ES-I3 (cell line): ENCODE results near the gene MARCHF9.

ENCODE experiments used
- H3K36me3 ChIP-seq: 2 replicates; pipeline ENCODE4 v1.6.1; 2013; ENCODE audit warnings: mild to moderate bottlenecking, low read length, control low read depth, moderate library complexity; ENCODE audit not compliant: insufficient read depth
- H3K4me1 ChIP-seq: 2 replicates; pipeline ENCODE4 v1.6.1; 2013; ENCODE audit warnings: mild to moderate bottlenecking, control low read depth, low read length; ENCODE audit not compliant: insufficient read depth
- H3K9ac ChIP-seq: 2 replicates; pipeline ENCODE4 v1.6.1; 2013; ENCODE audit warnings: low read depth, mild to moderate bottlenecking, low read length, moderate library complexity
- H3K9me3 ChIP-seq: 2 replicates; pipeline ENCODE4 v1.6.1; 2013; ENCODE audit warnings: mild to moderate bottlenecking, low read length, moderate library complexity; ENCODE audit not compliant: control insufficient read depth, insufficient read depth

Gene MARCHF9

GRCh38 chr12:57751788-57752667 is 2.9 kb upstream of the MARCHF9 start, which contains the start of gene CDK4:
Gene CDK4 (minus strand): TSS chr12:57752310. CDS start chr12:57751717, 593 bp downstream.
- Histone ChIP-seq H3K9ac (peak within 1 kb of the TSS; percentile 80), H3K4me1 (peaks cover 7% of the 10 kb centered on the region; the same call in 1 of the 2 replicates), H3K9me3 (no peaks in the 10 kb centered on the region; the same call in 1 of the 2 replicates), H3K36me3 (peaks cover 14% of the 10 kb centered on the region; the same call in 1 of the 2 replicates)

GRCh38 chr12:57752668-57753000 is 2.3 kb upstream of the MARCHF9 start:
- Histone ChIP-seq H3K4me1 (peaks cover 7% of the 10 kb centered on the region; the same call in 1 of the 2 replicates), H3K9me3 (no peaks in the 10 kb centered on the region; the same call in 1 of the 2 replicates), H3K9ac (peak overlapping the region; percentile 16; the same call in 1 of the 2 replicates), H3K36me3 (peaks cover 13% of the 10 kb centered on the region; the same call in 1 of the 2 replicates)

- Histone ChIP-seq H3K9ac (peak overlapping the region; percentile 47; the same call in 1 of the 2 replicates), H3K4me1 (peaks cover 7% of the 10 kb centered on the region; the same call in 1 of the 2 replicates), H3K36me3 (peaks cover 6% of the 10 kb centered on the region; the same call in 1 of the 2 replicates), H3K9me3 (no peaks in the 10 kb centered on the region; the same call in 1 of the 2 replicates)
Measured at GRCh38 chr12:57753756-57754337, 1.1 kb upstream of the MARCHF9 start.

GRCh38 chr12:57755194-57755453 is 221 bp downstream of the MARCHF9 start:
- Histone ChIP-seq H3K4me1 (peaks cover 7% of the 10 kb centered on the region; the same call in 1 of the 2 replicates), H3K9me3 (no peaks in the 10 kb centered on the region; the same call in 1 of the 2 replicates), H3K36me3 (no peaks in the 10 kb centered on the region; the same call in 1 of the 2 replicates), H3K9ac (peak overlapping the region; percentile 39; the same call in 1 of the 2 replicates)

- no peaks in the 10 kb centered on the region; the same call in 1 of the 2 replicates for H3K9me3 ChIP-seq
- H3K4me1 ChIP-seq = peaks cover 7% of the 10 kb centered on the region; the same call in 1 of the 2 replicates
- no peaks in the 10 kb centered on the region for H3K36me3 ChIP-seq
- peak overlapping the region; percentile 55; the same call in 1 of the 2 replicates for H3K9ac ChIP-seq
Measured at GRCh38 chr12:57755454-57756372, 810 bp downstream of the MARCHF9 start.

GRCh38 chr12:57756406-57757341 is 1.8 kb downstream of the MARCHF9 start:
- Histone ChIP-seq H3K4me1 (peaks cover 7% of the 10 kb centered on the region; the same call in 1 of the 2 replicates), H3K9ac (peak overlapping the region; percentile 55; the same call in 1 of the 2 replicates), H3K36me3 (no peaks in the 10 kb centered on the region), H3K9me3 (no peaks in the 10 kb centered on the region; the same call in 1 of the 2 replicates)

- peaks cover 6% of the 10 kb centered on the region; the same call in 1 of the 2 replicates for H3K4me1 ChIP-seq
- no peak overlapping the region for H3K9ac ChIP-seq
- no peaks in the 10 kb centered on the region; the same call in 1 of the 2 replicates for H3K9me3 ChIP-seq
- H3K36me3 ChIP-seq = no peaks in the 10 kb centered on the region
Measured at GRCh38 chr12:57757771-57758170, 2.9 kb downstream of the MARCHF9 start.

- Histone ChIP-seq H3K36me3 (no peaks in the 10 kb centered on the region), H3K9ac (no peak overlapping the region), H3K4me1 (peaks cover 2% of the 10 kb centered on the region; the same call in 1 of the 2 replicates), H3K9me3 (no peaks in the 10 kb centered on the region; the same call in 1 of the 2 replicates)
Measured at GRCh38 chr12:57758552-57759359, 3.9 kb downstream of the MARCHF9 start.

- H3K9me3 ChIP-seq = no peaks in the 10 kb centered on the region; the same call in 1 of the 2 replicates
- H3K9ac ChIP-seq = no peak overlapping the region
- no peaks in the 10 kb centered on the region for H3K36me3 ChIP-seq
- H3K4me1 ChIP-seq = no peaks in the 10 kb centered on the region
Measured at GRCh38 chr12:57759360-57759980, 4.6 kb downstream of the MARCHF9 start.

- Histone ChIP-seq H3K9ac (no peak overlapping the region), H3K9me3 (no peaks in the 10 kb centered on the region; the same call in 1 of the 2 replicates), H3K4me1 (no peaks in the 10 kb centered on the region), H3K36me3 (no peaks in the 10 kb centered on the region)
Measured at GRCh38 chr12:57760347-57760982, 5.6 kb downstream of the MARCHF9 start.

- no peak overlapping the region for H3K9ac ChIP-seq
- H3K9me3 ChIP-seq = no peaks in the 10 kb centered on the region
- H3K4me1 ChIP-seq = no peaks in the 10 kb centered on the region
- no peaks in the 10 kb centered on the region for H3K36me3 ChIP-seq
Measured at GRCh38 chr12:57761391-57761998, 6.6 kb downstream of the MARCHF9 start.
